ENCODE measurements around the gene NFIA. TPM values are rescaled to one million over a fixed set of nuclear protein-coding genes. Genes with fewer than 3 reads are reported as not detected.
A peak's percentile ranks its signal among the peaks of the same experiment; 100 is the strongest.
"Not testable (repeated sequence)": the region's sequence is repeated elsewhere in the genome, so short reads cannot be mapped to it uniquely, and the experiment has no call there.

NFIA gene
- total and polyA plus RNA-seq, 10 of the 15 experiments (the other 5 are each of a cell fraction or from before 2014, with no cell fraction given): 0.10 to 0.16 TPM; not detected in 8

DNA sequence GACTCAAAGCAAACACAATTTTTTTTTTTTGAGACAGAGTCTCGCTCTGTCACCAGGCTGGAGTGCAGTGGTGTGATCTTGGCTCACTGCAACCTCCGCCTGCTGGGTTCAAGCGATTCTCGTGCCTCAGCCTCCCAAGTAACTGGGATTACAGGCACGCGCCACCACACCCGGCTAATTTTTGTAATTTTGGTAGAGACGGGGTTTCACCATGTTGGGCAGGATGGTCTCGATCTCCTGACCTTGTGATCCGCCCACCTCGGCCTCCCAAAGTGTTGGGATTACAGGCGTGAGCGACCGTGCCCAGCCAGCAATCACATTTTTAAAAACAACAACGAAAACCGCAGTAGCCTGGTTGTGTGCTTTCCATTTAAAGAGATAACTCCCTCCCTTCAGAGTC, 6.5 kb upstream of the NFIA start:
- in situ Hi-C loops (cut with MboI); FAIRE-seq; ATAC-seq; BruUV-seq (replicated peaks); H4K20me1 ChIP-seq (ENCODE audit: control insufficient read depth, insufficient read depth); H3K9ac ChIP-seq (ENCODE audit: control insufficient read depth, insufficient read depth, low read length); H3K79me2 ChIP-seq (ENCODE audit: control insufficient read depth, insufficient read depth, low read length); H3K4me2 ChIP-seq (ENCODE audit: control insufficient read depth, insufficient read depth); H2AFZ ChIP-seq (ENCODE audit: control insufficient read depth, low read depth, low read length); H3K36me3 ChIP-seq (ENCODE audit: control insufficient read depth in 2 of 2, insufficient read depth in 2 of 2, low read length in 1 of 2); DNase-seq (ENCODE audit: low read depth, low spot score); SMC1A ChIA-PET (ENCODE audit: uncharacterized antibody, unreplicated experiment); H3K4me3 ChIP-seq; H3K4me1 ChIP-seq (ENCODE audit: control insufficient read depth, insufficient read depth, low read length); H3K27ac ChIP-seq (ENCODE audit: control insufficient read depth, insufficient read depth); POLR2A ChIA-PET; RAD21 ChIA-PET (ENCODE audit: unreplicated experiment); H3K9me3 ChIP-seq (replicated peaks; ENCODE audit: control insufficient read depth, insufficient read depth, low read length): not testable (repeated sequence)
- CTCF ChIA-PET: interaction anchor here (1.0 kb wide), 1 partner anchor 26 kb away, joined by 3 read pairs; no protein-coding TSS in a partner anchor
- intact Hi-C loops (cut with micrococcal nuclease; ENCODE audit: unreplicated experiment): loop anchor here (10.0 kb wide), 1 partner anchor 259 kb away; no protein-coding TSS in a partner anchor
- WGBS (ENCODE audit: insufficient coverage, insufficient replicate concordance, low lambda C conversion rate, missing lambda C conversion rate): 79% methylated on average over 14 of the region's 16 CpGs
- peaks cover 0 to 20% of the 10 kb centered on the region in 2 experiments for H3K27me3 ChIP-seq (replicated peaks in 1 of 2; ENCODE audit: control insufficient read depth in 2 of 2, insufficient read depth in 2 of 2, low read length in 1 of 2)

DNA sequence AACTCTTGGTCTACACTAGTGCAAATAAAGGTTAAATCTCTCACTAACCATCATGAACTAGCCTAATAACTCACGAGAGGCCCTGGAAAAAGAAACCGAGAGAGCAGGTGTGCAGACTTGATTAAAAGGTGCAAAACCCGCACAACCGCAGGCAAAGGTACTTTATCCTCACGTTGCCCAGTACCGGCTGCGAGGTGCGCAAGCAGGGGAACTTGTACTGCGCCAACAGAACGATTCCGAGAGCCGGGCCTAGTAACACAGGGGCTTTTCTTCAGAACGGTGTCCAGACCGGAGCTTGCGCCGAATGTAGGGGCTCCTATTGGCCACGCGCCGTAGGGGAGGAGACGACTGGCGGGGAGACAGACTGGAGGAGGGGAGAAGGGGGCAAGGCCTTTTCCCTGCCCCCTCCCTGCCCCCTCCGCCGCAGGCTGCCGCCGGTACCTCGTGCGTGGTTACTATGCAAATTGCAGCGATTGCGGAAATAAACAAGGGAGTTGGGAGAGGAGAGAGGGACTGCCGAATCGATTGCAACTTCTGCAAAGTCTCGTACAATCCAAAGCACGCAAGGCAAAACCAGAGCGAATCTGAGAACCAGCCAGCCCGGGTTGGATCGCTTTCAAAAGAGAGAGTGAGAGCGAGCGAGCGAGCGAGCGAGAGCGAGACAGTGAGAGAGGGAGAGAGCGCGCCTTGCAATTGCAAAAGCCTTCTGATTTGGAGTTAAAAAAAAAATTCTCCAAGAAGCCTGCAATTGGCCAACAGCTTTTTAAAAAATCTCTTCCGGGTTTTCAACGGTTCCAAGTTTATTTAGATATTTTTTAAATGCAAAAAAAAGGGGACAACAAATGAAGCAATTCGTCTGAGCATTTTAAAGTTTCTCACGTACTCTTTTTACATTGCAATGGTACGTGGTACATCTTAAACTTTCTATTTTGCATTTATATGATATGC, 5.4 kb upstream of the NFIA start:
- Histone ChIP-seq H3K4me2 (ENCODE audit: control insufficient read depth, insufficient read depth) (peak overlapping the region; percentile 89), H3K9ac (ENCODE audit: control insufficient read depth, insufficient read depth, low read length) (peak overlapping the region; percentile 48; the same call in 1 of the 2 replicates), H4K20me1 (ENCODE audit: control insufficient read depth, insufficient read depth) (no peaks in the 10 kb centered on the region), H3K4me3 (peak overlapping the region; percentile 62), H3K4me1 (ENCODE audit: control insufficient read depth, insufficient read depth, low read length) (peaks cover 5% of the 10 kb centered on the region), H2AFZ (ENCODE audit: control insufficient read depth, low read depth, low read length) (peak overlapping the region; percentile 87), H3K36me3 (ENCODE audit: control insufficient read depth in 2 of 2, insufficient read depth in 2 of 2, low read length in 1 of 2) (no peaks in the 10 kb centered on the region), H3K79me2 (ENCODE audit: control insufficient read depth, insufficient read depth, low read length) (no peaks in the 10 kb centered on the region), H3K27ac (ENCODE audit: control insufficient read depth, insufficient read depth) (no peak overlapping the region), H3K9me3 (replicated peaks; ENCODE audit: control insufficient read depth, insufficient read depth, low read length) (no peaks in the 10 kb centered on the region; the same call in 2 of the 3 replicates), H3K27me3 (replicated peaks in 1 of 2; ENCODE audit: control insufficient read depth in 2 of 2, insufficient read depth in 2 of 2, low read length in 1 of 2) (peaks cover 0 to 26% of the 10 kb centered on the region in 2 experiments)
- DNase-seq (ENCODE audit: low read depth, low spot score) (peak; percentile 24), ATAC-seq (peak; percentile 95), FAIRE-seq (peak; percentile 13)
- in situ Hi-C loops (cut with MboI): no loop called here
- SMC1A ChIA-PET (ENCODE audit: uncharacterized antibody, unreplicated experiment): interaction anchor here (1.2 kb wide), 1 partner anchor 12 kb away, joined by 3 read pairs; no protein-coding TSS in a partner anchor
- WGBS (ENCODE audit: insufficient coverage, insufficient replicate concordance, low lambda C conversion rate, missing lambda C conversion rate): under 1% methylated on average over 49 of the region's 49 CpGs
- intact Hi-C loops (cut with micrococcal nuclease; ENCODE audit: unreplicated experiment): loop anchor here (10.0 kb wide), 1 partner anchor 258 kb away; no protein-coding TSS in a partner anchor
- CTCF ChIA-PET: interaction anchor here (0.7 to 1.5 kb wide), 3 partner anchors 28 to 469 kb away, joined by 3 to 6 read pairs (median 5); no protein-coding TSS in a partner anchor
- POLR2A ChIA-PET: interaction anchor here (0.7 kb wide), 1 partner anchor 164 kb away, joined by 4 read pairs; no protein-coding TSS in a partner anchor
- BruUV-seq (replicated peaks): no TSS peak
- RAD21 ChIA-PET (ENCODE audit: unreplicated experiment): interaction anchor here (1.0 kb wide), 1 partner anchor 27 kb away, joined by 3 read pairs; no protein-coding TSS in a partner anchor
- no peak for TF ChIP-seq ZNF274 (IDR thresholded peaks at IDR 0.05; ENCODE audit: insufficient read depth, insufficient read length)
- no peak for TF ChIP-seq CREB1 (IDR thresholded peaks at IDR 0.05; ENCODE audit: low read depth)
- TF ChIP-seq POLR2A (IDR thresholded peaks at IDR 0.05; ENCODE audit: low read depth, low read length): peak; percentile 38; the same call in 1 of the 2 replicates
- 0 out of 2 replicates have a peak, but pooled peaks have one; percentile 46 for TF ChIP-seq DPF2 (IDR thresholded peaks at IDR 0.05)
- TF ChIP-seq POU2F2 (IDR thresholded peaks at IDR 0.05; ENCODE audit: borderline replicate concordance, low read depth, low read length): peak; percentile 96; the same call in 2 of the 3 replicates
- no peak for TF ChIP-seq ZNF592 (IDR thresholded peaks at IDR 0.05)
- no peak for TF ChIP-seq ATF3 (IDR thresholded peaks at IDR 0.05; ENCODE audit: borderline replicate concordance, extremely low read depth, low read depth, low read length)
- TF ChIP-seq YY1 (IDR thresholded peaks at IDR 0.05; ENCODE audit: low read depth, low read length): no peak
- no peak for TF ChIP-seq IRF4 (IDR thresholded peaks at IDR 0.05; ENCODE audit: low read depth, low read length)
- TF ChIP-seq IKZF1 (conservative IDR thresholded peaks at IDR 0.05): 0 out of 2 replicates have a peak, but pooled peaks have one; percentile 32
- TF ChIP-seq IKZF2 (IDR thresholded peaks at IDR 0.05): 0 out of 4 replicates have a peak, but pooled peaks of 1 of the 2 experiments have one; percentile 11

All from GM12878 (cell line).